Thyroid gland (tissue), 4 donors: ENCODE data around the gene MTFMT.

Experiments
- POLR2A ChIP-seq, 2 donors: fragments of 450-650 bp; IDR thresholded peaks; one replicate each; pipeline ENCODE4 v1.6.1; 2017; ENCODE audit warnings: antibody characterized with exemption in 2 of 2, mild to moderate bottlenecking in 2 of 2, moderate library complexity in 1 of 2
- TF ChIP-seq, protein P1 (sequence below), 6 experiments: fragments of 200-600 bp in 3 of 6; fragments of 450-650 bp in 3 of 6; sonication (generic) in 3 of 6; IDR thresholded peaks; one replicate each; pipeline ENCODE4 v1.5.1; 2016 to 2019; ENCODE audit warnings: antibody characterized with exemption in 6 of 6, mild to moderate bottlenecking in 2 of 6, inconsistent platforms in 1 of 6, moderate library complexity in 1 of 6

DNA sequence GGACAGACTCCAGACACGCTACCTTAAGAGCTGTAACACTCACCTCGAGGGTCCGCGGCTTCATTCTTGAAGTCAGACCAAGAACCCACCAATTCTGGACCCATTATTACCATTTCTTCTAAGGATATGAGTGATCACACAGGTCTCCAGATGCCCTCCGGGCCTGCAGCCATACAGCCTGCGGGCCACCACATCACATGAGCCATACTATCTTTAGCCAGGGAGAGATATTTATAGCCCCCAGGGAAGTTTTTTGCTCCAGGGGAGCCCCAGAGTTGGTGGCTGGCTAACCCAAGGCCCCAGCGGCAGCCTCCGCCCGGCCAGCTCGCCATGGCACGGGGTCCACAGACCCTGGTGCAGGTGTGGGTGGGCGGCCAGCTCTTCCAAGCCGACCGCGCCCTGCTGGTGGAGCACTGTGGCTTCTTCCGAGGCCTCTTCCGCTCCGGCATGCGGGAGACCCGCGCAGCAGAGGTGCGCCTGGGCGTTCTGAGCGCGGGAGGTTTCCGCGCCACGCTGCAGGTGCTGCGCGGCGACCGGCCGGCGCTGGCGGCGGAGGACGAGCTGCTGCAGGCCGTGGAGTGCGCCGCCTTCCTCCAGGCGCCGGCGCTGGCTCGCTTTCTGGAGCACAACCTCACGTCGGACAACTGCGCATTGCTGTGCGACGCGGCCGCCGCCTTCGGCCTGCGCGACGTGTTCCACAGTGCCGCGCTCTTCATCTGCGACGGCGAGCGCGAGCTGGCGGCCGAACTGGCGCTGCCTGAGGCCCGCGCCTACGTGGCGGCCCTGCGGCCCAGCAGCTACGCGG, 47.2 kb upstream of the MTFMT start, which contains the start of gene KBTBD13:
- TF ChIP-seq, protein P1, sequence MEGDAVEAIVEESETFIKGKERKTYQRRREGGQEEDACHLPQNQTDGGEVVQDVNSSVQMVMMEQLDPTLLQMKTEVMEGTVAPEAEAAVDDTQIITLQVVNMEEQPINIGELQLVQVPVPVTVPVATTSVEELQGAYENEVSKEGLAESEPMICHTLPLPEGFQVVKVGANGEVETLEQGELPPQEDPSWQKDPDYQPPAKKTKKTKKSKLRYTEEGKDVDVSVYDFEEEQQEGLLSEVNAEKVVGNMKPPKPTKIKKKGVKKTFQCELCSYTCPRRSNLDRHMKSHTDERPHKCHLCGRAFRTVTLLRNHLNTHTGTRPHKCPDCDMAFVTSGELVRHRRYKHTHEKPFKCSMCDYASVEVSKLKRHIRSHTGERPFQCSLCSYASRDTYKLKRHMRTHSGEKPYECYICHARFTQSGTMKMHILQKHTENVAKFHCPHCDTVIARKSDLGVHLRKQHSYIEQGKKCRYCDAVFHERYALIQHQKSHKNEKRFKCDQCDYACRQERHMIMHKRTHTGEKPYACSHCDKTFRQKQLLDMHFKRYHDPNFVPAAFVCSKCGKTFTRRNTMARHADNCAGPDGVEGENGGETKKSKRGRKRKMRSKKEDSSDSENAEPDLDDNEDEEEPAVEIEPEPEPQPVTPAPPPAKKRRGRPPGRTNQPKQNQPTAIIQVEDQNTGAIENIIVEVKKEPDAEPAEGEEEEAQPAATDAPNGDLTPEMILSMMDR (IDR thresholded peaks at IDR 0.05): no peak
- TF ChIP-seq POLR2A (IDR thresholded peaks at IDR 0.05): no peak
